GM19455 (cell line): ENCODE measurements around the gene TM2D3.

Experiments used
- ATAC-seq: cut with Tn5 transposase; IDR thresholded peaks from one replicate; pipeline ENCODE4 v1.9.1; 2021; ENCODE audit not compliant: unreplicated experiment

TM2D3 gene, protein sequence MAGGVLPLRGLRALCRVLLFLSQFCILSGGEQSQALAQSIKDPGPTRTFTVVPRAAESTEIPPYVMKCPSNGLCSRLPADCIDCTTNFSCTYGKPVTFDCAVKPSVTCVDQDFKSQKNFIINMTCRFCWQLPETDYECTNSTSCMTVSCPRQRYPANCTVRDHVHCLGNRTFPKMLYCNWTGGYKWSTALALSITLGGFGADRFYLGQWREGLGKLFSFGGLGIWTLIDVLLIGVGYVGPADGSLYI

DNA sequence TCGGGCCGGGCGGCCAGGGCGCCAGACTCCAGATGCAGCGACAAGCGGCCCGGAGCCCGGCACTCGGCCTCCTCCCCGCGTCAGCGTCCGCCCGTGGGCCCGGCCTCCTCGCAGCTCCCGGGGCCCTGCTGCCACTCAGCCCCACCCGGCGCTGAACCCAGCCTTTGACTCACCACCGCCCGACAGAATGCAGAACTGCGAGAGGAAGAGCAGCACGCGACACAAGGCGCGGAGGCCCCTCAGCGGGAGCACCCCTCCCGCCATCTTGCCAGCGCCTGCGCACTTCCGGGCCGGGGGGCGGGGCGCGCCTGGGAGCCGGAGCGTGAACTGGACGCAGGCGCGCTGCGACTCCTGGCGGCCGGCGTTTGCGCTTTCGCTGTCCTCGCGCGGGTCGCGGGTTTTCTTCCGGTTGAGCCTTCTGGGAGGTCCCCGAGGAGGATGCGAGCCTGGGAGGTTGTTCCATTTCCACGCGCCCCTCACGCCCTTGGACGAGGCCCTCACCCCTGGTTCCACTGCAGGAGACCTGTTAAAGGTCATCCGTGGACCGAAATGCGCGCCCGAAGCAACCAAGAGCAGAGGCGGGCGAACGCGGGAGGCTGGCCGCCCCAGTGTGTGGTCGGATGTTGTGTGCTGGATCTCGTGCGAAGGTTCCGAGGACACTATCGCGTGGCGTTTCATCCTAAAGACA is at the start of gene TM2D3:
TM2D3 (minus strand) TSS at position 284 of the 688 bp plus-strand sequence; CDS start at position 264, 20 bp downstream.
- peak; percentile 92 for ATAC-seq

DNA sequence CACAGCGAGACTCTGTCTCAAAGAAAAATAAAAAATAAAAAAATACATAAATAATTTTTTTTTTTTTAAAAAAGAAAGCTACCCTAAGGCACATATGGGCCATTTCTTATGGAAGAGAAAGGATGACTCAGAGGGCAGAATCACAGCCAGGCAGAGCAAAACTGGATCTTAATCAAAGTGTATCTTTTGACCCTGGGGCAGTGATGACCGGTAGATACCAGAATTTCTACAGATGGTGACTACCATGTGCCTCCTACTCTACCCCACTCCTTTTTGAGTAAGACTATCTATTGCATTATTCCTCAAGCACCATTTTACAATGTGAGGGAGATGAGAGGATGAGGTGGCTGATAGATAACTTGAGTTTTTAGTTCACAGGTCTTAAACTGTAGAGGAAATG is 46.1 kb upstream of the TM2D3 start:
- no peak for ATAC-seq

DNA sequence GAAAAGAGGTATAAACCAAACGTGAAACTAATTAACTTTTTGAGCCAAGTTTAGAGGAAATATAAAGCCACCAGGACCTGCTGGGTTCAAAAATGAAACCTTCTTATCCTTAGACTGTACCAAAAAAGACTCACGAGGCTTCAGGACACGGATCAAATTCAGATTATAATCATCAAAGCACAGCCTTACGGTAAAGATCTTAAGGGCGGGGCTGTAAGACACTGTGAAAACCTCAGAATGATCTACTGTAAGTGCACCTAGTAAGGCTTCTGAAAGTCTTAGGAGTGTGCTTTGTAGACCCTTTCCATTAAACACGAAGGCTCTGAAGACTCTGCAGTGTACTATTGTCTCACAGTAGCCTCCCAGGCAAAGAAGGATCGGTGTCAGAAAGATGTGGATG is 45.3 kb upstream of the TM2D3 start:
- no peak for ATAC-seq

DNA sequence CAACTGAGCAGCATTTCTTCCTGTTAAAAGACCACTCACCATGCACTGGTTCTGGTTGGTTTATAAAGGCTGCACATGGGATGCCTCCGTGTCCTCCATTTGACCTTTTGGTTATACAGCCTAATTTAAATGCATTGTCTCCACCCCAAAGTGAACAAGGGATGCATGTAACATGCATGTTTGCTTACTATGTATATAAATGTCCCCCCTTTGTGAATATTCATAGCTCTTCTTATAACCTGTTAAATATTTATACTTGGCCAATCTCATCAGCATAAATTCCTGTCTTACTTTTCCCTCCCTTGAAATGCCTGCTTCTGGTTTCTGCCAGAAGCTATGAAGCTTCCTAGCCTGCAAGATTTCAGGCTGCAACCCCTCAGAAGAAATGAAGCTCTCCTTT is 44.6 kb upstream of the TM2D3 start:
- ATAC-seq = no peak

DNA sequence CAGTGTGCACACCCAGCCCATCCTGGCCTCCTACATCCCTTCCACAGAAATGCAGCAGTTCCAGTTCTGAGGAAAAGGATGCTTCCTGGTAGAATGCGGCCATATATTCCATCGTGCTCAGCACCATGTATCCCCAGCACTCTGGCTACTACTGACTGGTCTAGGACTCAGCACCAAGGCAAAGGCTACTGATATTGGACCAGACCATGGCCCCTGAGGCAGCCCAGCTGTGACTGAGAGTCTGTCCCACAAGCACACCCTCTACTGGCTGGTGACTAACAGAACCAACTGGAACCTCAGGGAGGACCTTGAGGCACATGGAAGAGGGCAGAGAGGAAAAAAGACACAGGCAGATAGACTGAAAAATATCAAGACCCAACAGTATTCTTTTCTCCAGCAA is 42.1 kb upstream of the TM2D3 start:
- no peak for ATAC-seq

DNA sequence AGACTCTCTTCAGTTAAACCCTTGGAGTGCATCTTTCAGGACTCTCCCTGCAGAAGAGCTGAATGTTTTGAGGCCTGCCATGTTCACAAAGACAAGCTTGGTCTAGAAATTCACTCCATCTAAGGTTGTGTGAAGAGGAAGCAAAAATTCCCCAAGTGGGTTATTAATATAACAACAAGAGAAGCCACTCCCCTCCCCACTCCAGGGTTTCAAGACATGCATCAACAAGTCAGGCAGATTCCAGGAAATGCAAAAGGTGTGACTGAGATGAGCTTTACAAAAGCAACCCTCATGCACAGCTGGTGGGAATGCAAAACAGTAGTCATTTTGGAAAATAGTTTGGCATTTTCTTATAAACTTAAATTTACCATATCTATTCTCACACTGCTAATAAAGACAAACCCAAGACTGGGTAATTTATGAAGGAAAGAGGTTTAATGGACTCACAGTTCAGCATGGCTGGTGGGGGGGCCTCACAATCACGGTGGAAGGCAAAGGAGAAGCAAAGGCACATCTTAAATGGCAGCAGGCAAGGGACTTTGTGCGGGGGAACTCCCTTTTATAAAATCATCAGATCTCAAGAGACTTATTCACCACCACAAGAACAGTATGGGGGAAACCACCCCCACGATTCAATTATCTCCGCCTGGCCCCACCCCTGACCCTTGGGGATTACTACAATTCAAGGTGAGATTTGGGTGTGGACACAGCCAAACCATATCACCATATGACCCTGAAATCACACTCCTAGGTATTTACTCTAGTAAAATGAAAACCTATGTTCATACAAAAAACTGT is 40.8 kb upstream of the TM2D3 start:
- ATAC-seq = no peak

DNA sequence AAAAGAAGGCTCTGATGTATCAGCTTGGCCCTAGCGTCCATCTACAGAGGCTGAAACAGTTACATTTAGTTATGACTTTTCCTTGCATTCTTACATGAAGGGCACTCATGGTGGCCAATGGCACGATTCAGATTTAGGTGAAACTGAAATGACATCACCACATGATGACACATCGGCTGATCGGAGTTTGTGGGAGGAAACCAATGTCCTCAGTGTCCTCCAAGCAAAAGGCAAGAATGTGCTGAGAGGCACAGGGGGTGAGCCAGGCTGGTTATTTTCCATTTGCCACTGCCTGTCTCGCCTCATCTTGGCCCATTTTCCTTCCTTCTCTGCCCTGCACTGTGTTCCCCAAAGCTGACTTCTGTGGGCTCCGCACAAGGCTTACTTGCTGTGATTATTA is 37.7 kb upstream of the TM2D3 start:
- ATAC-seq = no peak

DNA sequence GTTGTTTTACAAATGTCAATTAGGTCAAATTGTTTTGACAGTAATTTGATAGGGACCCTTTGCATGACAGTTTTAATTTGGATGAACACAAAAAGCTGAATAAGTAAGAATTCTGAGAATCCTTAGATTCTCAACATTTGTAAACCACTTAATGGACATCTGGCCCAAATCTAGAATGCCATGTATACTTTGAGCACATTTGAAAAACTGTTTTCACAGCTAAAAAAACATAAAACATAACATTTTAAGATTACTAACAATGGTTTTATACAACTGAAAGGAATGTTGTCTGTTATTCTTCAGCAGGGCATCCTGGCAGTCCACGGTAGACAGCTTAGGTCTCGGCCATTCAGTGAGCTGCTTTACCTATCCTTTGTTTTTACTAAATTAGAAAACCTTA is 34.5 kb upstream of the TM2D3 start:
- ATAC-seq = no peak

DNA sequence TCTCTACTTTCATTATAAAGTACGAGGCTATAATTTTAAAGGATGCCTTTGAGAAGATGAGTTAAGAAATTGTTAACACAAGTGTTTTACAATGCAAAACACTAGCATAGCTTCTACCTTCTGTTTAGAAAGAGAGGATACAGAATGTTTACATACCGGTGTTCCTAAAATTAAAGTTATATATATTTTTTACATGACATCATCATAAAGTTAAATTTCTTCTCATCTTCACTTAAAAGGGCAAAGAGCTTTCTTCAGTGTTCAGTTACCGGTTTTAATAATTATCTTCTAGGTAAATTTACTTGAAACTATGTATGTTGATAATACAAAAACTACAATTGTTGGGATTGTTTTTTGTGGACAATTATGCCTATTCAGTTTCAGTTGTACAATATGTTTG is 32.7 kb upstream of the TM2D3 start:
- no peak for ATAC-seq

DNA sequence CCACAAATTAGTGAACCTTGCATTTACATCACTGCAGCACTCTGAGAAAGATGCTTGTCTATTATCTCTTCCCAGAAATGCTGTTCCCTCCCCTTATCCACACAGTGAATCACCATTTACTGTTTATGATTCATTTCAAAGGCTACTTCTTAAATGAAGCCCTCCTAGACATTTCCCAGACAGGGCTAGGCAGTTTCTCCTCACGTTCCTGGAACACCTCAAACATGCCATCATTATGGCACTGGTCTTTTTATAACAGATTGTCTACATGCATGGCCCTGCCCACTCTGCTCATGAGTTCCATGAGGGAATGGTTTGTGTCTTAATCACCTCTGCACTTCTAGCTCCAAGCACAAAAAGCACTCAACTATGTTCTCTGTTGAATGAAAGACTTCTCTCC is 32.2 kb upstream of the TM2D3 start:
- ATAC-seq = no peak

DNA sequence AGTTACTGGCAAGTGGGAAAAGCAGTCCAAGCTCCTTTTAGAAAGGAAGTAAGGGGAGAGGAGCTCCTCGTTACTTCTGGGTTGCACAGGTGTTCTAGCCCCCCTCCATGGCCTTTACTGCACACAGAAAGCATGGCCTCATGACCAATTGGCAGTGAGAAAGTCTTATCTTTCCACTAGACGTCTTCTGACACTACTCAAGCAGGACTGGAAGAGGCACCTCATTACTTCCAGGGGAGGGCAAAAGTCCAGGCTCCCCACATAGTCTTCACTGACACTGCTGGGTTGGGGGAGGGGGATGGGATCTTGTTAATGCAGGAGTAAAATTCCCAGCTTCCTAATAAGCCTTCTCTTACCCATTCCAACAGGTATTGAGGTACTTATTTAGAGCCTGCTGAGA is 27.6 kb upstream of the TM2D3 start:
- ATAC-seq = no peak

DNA sequence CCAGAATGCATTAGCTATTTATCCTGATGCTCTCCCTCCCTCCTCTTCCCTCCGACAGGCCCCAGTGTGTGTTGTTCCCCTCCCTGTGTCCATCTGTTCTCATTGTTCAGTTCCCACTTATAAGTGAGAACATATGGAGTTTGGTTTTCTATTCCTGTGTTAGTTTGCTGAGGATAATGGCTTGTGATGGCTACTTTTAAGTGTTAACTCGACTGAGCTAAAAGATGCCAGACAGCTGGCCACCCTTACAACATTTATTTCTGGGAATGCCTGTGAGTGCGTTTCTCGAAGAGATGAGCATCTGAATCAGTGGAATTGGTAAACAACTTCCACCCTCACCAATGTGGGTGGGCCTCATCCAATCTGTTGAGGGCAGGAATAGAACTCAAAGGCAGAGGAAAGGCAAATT is 24.7 kb upstream of the TM2D3 start:
- ATAC-seq = no peak

DNA sequence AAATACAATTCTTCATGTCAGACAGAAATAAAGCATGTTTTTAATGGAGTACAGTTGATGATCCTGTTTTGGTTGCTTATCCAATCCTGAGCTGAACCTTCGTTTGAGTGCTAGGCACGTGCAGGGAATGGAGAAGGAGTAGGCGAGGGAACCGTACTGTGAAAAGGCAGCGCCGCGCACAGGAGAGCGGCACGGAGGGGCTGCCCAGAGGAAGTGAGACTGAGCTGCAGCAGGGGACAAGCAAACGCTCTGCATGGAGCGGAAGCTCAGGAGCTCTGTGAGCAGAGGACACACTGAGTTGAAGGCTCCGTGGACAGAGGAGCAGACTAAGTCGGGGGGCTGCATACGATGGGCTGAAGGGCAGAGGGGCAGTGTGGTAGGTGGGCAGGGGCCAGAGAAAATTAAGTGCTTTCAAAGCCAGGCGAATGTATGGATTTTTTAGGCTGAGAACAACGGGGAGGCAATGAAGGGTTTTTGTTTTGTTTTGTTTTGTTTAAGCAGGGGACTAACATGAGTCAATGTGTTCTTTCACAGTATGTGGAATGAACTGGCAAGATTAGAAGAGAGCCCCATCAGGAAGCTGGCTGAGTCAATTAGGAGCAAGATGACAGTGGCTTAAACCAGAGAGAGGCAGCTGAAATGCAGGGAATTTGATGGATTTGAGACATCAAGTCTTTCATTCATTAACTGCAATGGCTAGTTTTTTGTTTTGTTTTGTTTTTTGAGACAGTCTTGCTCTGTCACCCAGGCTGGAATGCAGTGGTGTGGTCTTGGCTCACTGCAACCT is 23.8 kb upstream of the TM2D3 start:
- peak; percentile 94 for ATAC-seq

DNA sequence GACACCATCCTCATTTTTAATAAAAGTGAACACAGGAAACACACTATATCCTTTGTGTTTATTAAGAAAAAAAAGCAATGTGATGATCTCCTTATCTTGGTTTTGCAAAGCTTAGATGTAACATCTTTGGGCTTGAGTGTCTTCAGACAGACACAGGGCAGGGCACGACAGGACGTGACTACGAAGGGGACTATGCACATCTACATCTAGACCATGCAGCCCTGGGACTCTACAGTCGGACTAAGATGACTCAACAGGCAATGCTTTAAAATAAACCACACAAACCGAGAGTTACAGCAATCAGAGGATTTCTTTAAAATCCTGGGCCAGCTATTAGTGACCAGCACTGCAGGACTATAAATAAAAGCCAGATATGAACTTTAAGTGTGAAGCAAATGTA is 22.8 kb upstream of the TM2D3 start:
- ATAC-seq = no peak

DNA sequence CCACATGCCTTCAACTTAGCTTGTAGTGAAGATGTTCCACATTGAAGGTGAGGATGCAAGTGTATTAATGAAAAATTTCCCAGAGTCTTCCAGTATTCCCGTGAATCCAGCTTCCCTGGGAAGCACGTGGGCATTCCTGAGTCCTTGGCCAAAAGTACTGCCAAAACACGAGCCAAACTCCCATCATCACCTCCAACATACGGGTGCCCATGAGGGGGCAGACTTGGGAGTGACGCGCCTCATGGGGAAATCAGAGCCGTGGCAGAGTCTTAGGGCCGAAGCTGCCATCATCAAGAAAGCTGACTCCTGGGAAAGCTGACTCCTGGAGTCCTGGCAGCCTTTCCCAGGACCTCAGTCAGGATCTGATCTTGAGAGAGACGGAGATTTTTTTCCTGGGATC is 20.1 kb upstream of the TM2D3 start:
- ATAC-seq = no peak

DNA sequence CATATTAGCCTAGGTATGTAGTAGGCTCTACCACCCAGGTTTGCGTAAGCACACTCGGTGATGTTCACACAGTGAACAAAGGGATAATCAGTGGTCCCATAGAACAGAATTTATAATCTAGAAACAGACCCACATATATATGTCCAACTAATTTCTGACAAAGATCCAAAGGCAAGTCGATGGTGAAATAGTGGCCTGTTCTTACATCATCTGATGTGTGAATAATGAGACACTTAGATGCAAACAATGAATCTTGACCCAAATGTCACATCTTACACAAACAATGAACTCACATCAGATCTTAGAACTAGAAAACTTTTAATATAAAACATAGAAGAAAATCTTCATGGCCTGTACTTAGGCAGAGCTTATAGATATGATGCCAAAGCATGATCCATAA is 17.6 kb upstream of the TM2D3 start:
- no peak for ATAC-seq

DNA sequence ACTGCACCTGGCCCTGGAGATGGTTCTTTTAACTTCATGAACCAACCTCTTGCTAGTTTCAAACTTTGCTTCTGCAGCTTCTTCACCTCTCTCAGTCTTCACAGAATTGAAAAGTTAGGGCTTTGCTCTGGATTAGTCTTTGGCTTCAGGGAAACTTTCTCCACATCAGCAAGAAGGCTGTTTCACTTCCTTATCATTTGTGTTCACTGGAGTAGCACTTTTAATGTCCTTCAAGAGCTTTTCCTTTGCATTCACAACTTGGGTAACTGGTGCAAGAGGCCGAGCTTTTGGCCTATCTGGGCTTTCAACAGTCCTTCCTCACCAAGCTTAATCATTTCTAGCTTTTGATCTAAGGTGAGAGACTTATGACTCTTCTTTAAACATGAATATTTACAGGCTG is 15.7 kb upstream of the TM2D3 start:
- ATAC-seq = no peak

DNA sequence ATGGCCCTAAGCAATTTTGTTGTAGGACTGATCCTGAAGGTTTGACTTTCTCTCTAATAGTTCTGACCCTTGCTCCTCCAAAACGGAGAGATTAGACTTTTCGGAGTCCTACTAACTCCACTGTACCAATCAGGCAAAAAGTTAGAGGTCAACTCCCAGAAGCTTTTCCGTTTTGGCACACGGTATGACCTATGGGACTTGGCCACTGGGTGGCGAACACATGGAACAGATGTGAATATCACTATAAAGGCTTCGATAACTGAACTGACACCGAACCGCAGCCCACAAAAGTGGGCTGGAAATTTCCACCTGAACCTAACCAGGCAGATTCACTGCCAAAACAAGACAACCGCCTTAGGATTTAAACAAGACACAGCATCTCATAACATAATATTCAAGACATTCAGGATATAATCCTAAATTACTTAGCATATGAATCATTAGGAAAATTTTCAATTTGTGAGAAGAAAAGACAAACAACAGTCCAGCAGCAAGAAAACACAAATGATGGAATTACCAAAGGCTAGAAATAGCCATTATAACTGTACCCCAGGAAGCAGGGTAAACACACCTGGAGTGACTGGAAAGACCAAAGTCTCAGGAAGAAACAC is 12.2 kb upstream of the TM2D3 start:
- ATAC-seq = no peak

DNA sequence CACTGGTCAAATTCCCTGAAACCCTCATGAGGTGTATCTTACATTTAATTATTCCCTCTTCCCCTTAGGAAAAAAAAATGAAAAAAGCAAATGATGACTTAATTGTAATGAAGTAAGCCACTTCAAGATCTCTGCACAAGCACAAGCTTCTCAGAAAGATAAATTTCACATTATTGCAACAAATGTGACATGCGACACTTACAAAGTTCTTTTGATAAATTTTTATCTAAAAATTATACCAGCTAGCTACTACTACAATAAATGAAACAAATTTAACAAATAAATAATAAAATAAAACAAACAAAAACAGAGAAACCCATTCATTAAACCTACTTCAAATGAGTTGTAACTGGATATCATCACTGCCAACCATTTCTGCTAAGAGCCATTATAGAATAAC is 10.0 kb upstream of the TM2D3 start:
- no peak for ATAC-seq

DNA sequence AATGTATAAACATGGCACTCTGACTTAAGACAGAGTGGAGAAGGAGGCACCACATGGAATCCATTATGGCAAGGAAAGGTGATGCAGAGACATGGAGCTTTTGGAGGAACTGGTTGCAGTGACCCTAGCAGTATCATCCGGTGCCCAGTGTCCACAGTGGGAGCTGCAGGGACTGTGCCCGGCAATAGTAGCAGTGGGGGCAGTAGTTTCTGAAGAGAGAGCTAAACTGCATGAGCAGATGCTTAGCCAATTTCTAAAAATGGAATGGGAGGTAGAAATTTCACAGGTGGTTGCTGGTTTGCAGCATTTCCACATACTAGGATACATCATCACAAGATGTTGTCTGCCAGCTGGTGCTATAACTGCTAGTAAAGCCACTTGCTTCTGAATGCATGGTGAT is 7.8 kb upstream of the TM2D3 start:
- no peak for ATAC-seq
